Camera-type eye (tissue), 1 donor: ENCODE data around the gene RING1. TPM values are rescaled to one million over a fixed set of nuclear protein-coding genes. Genes with fewer than 3 reads are reported as not detected.

Experiments
- total RNA-seq: library from RNA; depleted of rRNA; stranded (reverse); fragments of >200 nt; gene quantifications from one replicate; pipeline ENCODE4 v1.2.3, GENCODE V29; 2014

The RING1 gene
- total RNA-seq, result 30.7 TPM

GRCh38 chr6:33208091-33208967 is at the start of gene RING1:
Gene RING1, plus strand, starts transcription at chr6:33208500. Its CDS starts 323 bp downstream, at chr6:33208823.

GRCh38 chr6:33192105-33192646 is 16.1 kb upstream of the RING1 start, which contains the start of gene COL11A2:
Gene COL11A2, minus strand, starts transcription at chr6:33192467. Its CDS starts 227 bp downstream, at chr6:33192240.

DNA sequence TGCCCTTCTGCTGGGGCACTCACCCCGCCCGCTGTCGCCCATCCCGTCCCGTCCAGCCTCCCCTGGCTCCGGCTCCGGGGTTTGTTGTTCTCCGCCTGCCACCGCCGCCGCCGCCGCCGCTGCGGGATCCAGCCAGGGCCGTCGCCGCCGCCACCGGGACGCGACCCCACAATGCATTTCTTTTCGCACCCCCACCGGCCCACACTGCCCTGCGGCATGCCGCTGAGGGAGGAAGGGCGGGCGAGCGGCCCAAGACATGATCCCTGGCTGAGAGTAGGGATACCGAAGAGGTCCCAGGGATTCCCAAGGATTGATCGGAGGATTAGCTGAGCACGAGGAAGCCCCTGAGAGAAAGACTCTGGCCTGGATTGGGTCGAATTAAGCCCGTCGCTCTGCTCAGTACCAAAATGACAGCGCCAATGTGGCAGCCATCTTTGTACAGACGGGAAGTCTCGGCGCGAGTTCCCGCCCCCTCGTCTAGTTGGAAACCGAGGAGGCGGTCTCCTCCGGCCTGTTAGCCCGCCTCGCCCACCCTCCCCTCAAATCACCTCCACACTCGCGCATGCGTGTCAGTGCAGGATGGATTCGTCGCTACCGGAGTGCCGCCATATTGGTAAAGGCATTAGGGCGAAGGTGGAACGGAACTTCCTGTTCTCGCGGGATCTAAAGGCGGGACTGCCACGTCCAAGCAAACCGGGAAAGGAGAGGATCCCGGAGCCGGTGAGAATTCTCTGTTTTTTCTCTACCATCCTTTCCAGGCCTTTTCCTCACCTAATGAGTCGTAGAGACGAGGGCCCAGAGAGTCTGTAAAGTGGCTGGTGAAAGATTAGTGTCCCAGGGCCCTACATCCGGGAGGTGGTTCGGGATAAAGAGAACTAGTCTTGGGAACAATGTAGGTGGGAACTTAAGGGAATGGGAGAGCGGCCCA is 7.8 kb upstream of the RING1 start, which contains the start of the genes RXRB and SLC39A7:
Gene RXRB, minus strand, starts transcription at position 447 of the 928 bp plus-strand sequence. Its CDS starts 189 bp downstream, at position 258.
Gene SLC39A7, plus strand, starts transcription at position 649 of the 928 bp plus-strand sequence. CDS start 379 bp downstream, outside the sequence.

DNA sequence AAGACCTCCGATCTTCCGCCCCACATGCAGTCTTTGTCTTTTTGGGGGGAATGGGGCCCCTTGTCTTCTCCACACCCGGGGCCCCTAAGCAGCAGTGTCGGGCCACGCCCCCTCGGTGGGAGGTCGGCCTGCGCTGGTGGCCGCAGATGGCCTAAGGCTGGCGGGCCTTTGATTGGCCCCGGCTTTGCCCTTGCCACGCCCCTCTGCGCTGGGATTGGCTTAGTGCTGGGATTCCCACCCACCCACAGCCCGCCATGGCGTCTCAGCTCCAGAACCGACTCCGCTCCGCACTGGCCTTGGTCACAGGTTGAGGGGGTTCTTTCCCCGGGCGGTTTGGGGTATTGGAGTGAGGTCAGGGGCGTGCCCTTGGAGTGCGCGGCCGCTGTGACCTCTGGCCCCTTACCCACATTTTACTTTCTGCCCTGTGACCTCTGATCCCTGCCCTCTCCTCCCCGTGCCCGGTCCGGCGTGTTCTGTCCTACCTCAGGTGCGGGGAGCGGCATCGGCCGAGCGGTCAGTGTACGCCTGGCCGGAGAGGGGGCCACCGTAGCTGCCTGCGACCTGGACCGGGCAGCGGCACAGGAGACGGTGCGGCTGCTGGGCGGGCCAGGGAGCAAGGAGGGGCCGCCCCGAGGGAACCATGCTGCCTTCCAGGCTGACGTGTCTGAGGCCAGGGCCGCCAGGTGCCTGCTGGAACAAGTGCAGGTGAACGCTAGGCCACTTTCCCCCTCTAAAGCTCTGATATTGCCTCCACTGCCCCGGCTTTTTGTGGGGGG is 3.7 kb upstream of the RING1 start, which contains the start of gene HSD17B8:
Gene HSD17B8, plus strand, starts transcription at position 241 of the 776 bp plus-strand sequence. Its CDS starts 14 bp downstream, at position 255.

Other genes with a start within 250 kb of the RING1 start
- 125 TPM for gene BRD2, start 239.9 kb upstream of the RING1 start, total RNA-seq
- gene HLA-DOA, start 198.9 kb upstream of the RING1 start, total RNA-seq, result 0.71 TPM
- 7.6 TPM for gene HLA-DPA1, start 134.9 kb upstream of the RING1 start, total RNA-seq
- gene HLA-DPB1, start 132.5 kb upstream of the RING1 start, total RNA-seq, result 6.7 TPM
- 39.0 TPM for gene COL11A2, start 16.0 kb upstream of the RING1 start, total RNA-seq
- gene RXRB, start 7.8 kb upstream of the RING1 start, total RNA-seq, result 34.6 TPM
- gene SLC39A7, start 7.6 kb upstream of the RING1 start, total RNA-seq, result 60.0 TPM
- gene HSD17B8, start 3.8 kb upstream of the RING1 start, total RNA-seq, result 14.3 TPM
- gene VPS52, start 63.4 kb downstream of the RING1 start, total RNA-seq, result 51.6 TPM
- gene RPS18, start 63.6 kb downstream of the RING1 start, total RNA-seq, result 1,580 TPM
- gene B3GALT4, start 68.6 kb downstream of the RING1 start, total RNA-seq, result 6.3 TPM
- gene WDR46, start 80.7 kb downstream of the RING1 start, total RNA-seq, result 39.2 TPM
- 20.5 TPM for gene PFDN6, start 81.1 kb downstream of the RING1 start, total RNA-seq
- 45.5 TPM for gene RGL2, start 90.4 kb downstream of the RING1 start, total RNA-seq
- gene TAPBP, start 105.6 kb downstream of the RING1 start, total RNA-seq, result 45.8 TPM
- 26.7 TPM for gene ZBTB22, start 109.2 kb downstream of the RING1 start, total RNA-seq
- gene DAXX, start 114.5 kb downstream of the RING1 start, total RNA-seq, result 31.8 TPM
- 13.2 TPM for gene KIFC1, start 183.3 kb downstream of the RING1 start, total RNA-seq
- 40.9 TPM for gene PHF1, start 202.5 kb downstream of the RING1 start, total RNA-seq
- gene CUTA, start 209.6 kb downstream of the RING1 start, total RNA-seq, result 76.4 TPM
- gene SYNGAP1, start 211.6 kb downstream of the RING1 start, total RNA-seq, result 17.9 TPM
- gene ZBTB9, start 246.1 kb downstream of the RING1 start, total RNA-seq, result 9.0 TPM